WI38 (cell line): Measurements from ENCODE around the gene CREBBP.
A peak's percentile ranks its signal among the peaks of the same experiment; 100 is the strongest.
"Not testable (repeated sequence)": the region's sequence is repeated elsewhere in the genome, so short reads cannot be mapped to it uniquely, and the experiment has no call there.

ENCODE experiments used
- H3K4me3 ChIP-seq: 2 replicates; pipeline ENCODE4 v1.5.1; 2011; ENCODE audit warnings: low read depth, mild to moderate bottlenecking, control low read depth, low read length
- TF ChIP-seq, protein P1 (sequence below): IDR thresholded peaks from 2 replicates; pipeline ENCODE4 v1.5.1; 2012; ENCODE audit warnings: low read depth, mild to moderate bottlenecking, control low read depth, low read length

The CREBBP gene

DNA sequence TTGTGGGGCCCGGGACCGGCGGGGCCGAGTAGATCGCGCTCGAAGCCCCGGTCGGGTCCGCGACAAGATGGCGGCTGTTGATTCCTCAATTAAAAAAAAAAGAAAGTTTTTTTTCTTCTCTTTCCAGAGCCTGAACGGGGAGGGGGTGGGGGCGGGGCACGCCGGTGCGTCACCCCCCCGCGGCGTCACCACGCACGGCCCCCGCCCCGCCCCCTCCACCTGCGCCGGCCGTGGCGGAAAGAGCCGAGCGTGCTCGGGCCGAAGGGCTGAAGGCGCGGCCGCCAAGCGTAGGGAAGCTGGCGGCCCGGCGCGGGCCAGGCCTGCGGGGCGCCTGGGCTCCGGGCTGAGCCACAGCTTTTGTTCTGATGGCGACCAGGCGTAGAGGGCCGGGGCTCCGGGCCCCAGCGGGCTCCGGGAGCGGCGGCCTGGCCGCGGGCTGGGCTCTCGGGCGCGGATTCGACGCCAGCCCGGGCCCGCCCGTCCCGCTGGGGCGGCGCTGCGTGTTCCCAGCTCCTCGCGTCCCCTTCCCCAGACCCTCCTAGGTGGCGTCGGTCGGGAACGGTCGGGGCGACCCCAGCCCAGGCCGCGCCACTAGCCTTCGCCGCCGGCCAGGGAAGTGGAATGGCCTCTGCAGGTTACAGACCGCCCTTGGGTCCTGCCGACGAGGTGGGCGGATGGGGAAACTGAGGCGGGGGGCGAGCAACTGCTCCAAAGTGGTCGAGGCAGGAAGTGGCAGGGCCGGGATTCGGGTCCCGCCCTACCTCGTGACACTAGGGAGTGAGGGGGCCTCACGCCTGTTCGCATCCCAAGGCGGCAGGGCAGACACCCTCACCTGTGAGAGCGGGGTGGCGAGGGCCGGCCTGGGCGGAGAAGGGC lies at the start of gene CREBBP:
Gene CREBBP, minus strand, starts transcription at position 91 of the 876 bp plus-strand sequence. CDS start 797 bp downstream, outside the sequence.
- TF ChIP-seq, protein P1, sequence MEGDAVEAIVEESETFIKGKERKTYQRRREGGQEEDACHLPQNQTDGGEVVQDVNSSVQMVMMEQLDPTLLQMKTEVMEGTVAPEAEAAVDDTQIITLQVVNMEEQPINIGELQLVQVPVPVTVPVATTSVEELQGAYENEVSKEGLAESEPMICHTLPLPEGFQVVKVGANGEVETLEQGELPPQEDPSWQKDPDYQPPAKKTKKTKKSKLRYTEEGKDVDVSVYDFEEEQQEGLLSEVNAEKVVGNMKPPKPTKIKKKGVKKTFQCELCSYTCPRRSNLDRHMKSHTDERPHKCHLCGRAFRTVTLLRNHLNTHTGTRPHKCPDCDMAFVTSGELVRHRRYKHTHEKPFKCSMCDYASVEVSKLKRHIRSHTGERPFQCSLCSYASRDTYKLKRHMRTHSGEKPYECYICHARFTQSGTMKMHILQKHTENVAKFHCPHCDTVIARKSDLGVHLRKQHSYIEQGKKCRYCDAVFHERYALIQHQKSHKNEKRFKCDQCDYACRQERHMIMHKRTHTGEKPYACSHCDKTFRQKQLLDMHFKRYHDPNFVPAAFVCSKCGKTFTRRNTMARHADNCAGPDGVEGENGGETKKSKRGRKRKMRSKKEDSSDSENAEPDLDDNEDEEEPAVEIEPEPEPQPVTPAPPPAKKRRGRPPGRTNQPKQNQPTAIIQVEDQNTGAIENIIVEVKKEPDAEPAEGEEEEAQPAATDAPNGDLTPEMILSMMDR, result no peak
- peak within 1 kb of the TSS; percentile 87 for H3K4me3 ChIP-seq

DNA sequence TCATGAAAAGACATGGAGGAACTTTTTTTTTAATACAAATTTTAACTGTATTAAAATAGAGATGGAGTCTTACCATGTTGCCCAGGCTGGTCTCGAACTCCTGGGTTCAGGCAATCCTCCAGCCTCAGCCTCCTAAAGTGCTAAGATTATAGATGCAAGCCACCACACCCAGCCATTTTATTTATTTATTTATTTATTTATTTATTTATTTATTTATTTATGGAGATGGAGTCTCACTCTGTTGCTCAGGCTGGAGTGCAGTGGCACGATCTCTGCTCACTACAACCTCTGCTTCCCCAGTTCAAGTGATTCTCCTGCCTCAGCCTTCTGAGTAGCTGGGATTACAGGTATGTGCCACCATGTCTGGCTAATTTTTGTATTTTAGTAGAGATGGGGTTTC lies 46.6 kb upstream of the CREBBP start:
- H3K4me3 ChIP-seq, result not testable (repeated sequence)

GRCh38 chr16:3924763-3925162 lies 44.2 kb upstream of the CREBBP start:
- H3K4me3 ChIP-seq, result no peak overlapping the region
- TF ChIP-seq, protein P1, result no peak

DNA sequence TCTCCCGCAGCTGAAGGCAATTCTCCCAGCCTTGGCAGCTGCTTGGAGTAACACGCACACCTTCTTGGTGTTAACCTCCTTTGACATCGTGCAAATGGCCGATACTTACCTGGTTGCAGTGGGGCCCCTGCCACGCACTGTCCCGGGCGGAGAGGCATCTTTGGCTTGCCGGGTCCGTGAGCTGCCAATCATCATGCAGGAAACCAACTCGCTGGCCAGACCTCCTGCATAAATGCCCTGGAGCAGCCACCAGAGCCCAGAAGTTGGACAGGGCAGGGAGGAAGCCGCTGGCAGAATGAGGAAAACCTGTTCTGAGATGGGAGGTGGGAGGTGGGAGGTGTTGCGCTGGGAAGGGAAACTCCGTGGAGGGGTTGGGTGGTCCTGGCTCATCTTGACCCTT lies 41.7 kb upstream of the CREBBP start:
- no peak overlapping the region for H3K4me3 ChIP-seq
- TF ChIP-seq, protein P1, result no peak

GRCh38 chr16:3920206-3920605 lies 39.7 kb upstream of the CREBBP start:
- no peak overlapping the region for H3K4me3 ChIP-seq
- TF ChIP-seq, protein P1, result no peak

DNA sequence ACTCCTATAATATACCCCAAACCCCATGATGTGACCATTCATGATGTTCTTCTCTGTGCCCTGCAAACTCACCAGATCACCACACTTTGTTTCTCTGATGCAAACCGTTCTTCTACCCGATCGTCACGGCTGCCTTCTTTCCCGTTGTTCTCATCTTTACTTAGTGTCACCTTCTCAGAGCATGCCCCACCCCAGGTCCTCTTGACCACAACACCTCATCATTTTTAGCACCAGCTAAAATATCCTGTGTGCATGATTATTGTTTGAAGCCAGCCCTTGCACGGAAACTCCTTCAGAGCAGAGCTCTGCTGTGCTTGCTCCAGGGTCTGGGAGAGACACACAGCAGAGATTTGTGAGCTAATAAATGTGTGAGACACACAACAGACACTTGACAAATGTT lies 38.9 kb upstream of the CREBBP start:
- TF ChIP-seq, protein P1, result no peak

GRCh38 chr16:3915426-3916260 lies 35.1 kb upstream of the CREBBP start:
- TF ChIP-seq, protein P1, result no peak
- H3K4me3 ChIP-seq, result no peak overlapping the region

More for the DNA sequence above, 38.9 kb upstream of the CREBBP start:
- no peak overlapping the region for H3K4me3 ChIP-seq
